Panc1 (cell line): ENCODE results near the gene MLANA. TPM values are rescaled to one million over a fixed set of nuclear protein-coding genes. Genes with fewer than 3 reads are reported as not detected.

Experiments used
- ATAC-seq: fragments of 200-7000 bp; cut with Tn5 transposase; 2 replicates; pipeline ENCODE4 v1.9.1; 2020; ENCODE audit warnings: mild to moderate bottlenecking, moderate library complexity
- BruUV-seq: library from RNA; stranded (reverse); fragments of 400-500 nt; replicated peaks from 2 replicates; lab custom pipeline; 2021; lab: Mats Ljungman, UMichigan
- CTCF ChIA-PET: fragments of 300-600 bp; sonication (Branson Sonifier 250); formaldehyde crosslinking; loops from one replicate; lab custom pipeline; 2022; ENCODE audit warnings: antibody characterized with exemption; lab: Charles Lee
- POLR2A ChIA-PET: fragments of 300-600 bp; sonication (Branson Sonifier 250); formaldehyde crosslinking; loops from one replicate; lab custom pipeline; 2022; ENCODE audit warnings: antibody characterized with exemption; lab: Charles Lee
- DNase-seq: peaks from one replicate; pipeline ENCODE4 v3.0.0-alpha.2; 2010; ENCODE audit warnings: low read depth, low spot score
- H3K27ac ChIP-seq: 2 replicates; pipeline ENCODE4 v1.5.1; 2011; ENCODE audit warnings: mild to moderate bottlenecking, low read length, inconsistent platforms
- H3K27me3 ChIP-seq: fragments of 200-500 bp; sonication (Bioruptor generic); 2 replicates; pipeline ENCODE4 v1.6.0; 2014; ENCODE audit warnings: low read length, inconsistent platforms; ENCODE audit not compliant: control insufficient read depth, insufficient read depth
- H3K36me3 ChIP-seq: fragments of 200-500 bp; sonication (Bioruptor generic); 2 replicates; pipeline ENCODE4 v1.5.1; 2014; ENCODE audit warnings: inconsistent platforms, mild to moderate bottlenecking, low read length, moderate library complexity; ENCODE audit not compliant: control insufficient read depth, insufficient read depth
- H3K4me1 ChIP-seq: 2 replicates; pipeline ENCODE4 v1.5.1; 2011; ENCODE audit warnings: inconsistent platforms, mild to moderate bottlenecking, low read length, moderate library complexity; ENCODE audit not compliant: control insufficient read depth, insufficient read depth
- H3K4me3 ChIP-seq, 2 experiments: 2 replicates each; pipeline ENCODE4 v1.5.1; 2011 to 2012; ENCODE audit warnings: low read depth in 2 of 2, low read length in 2 of 2, mild to moderate bottlenecking in 2 of 2, inconsistent platforms in 1 of 2, moderate library complexity in 1 of 2
- H3K9me3 ChIP-seq: fragments of 200-500 bp; sonication (Bioruptor generic); 2 replicates; pipeline ENCODE4 v1.5.1; 2014; ENCODE audit warnings: low read depth, mild to moderate bottlenecking, inconsistent platforms, low read length, moderate library complexity; ENCODE audit not compliant: control insufficient read depth, insufficient read depth
- CTCF ChIP-seq: fragments of 450-650 bp; IDR thresholded peaks from 2 replicates; pipeline ENCODE4 v1.5.1; 2017; ENCODE audit warnings: mild to moderate bottlenecking
- POLR2AphosphoS5 ChIP-seq: IDR thresholded peaks from 2 replicates; pipeline ENCODE4 v1.6.1; 2012; ENCODE audit warnings: mild to moderate bottlenecking, low read depth, low read length, moderate library complexity
- REST ChIP-seq, 2 experiments: IDR thresholded peaks; 2 replicates each; pipeline ENCODE4 v1.6.1; 2011 to 2012; ENCODE audit warnings: low read depth in 2 of 2, control low read depth in 1 of 2, low read length in 1 of 2, mild to moderate bottlenecking in 1 of 2, moderate library complexity in 1 of 2; ENCODE audit not compliant: insufficient read depth in 1 of 2
- SIN3A ChIP-seq: IDR thresholded peaks from 2 replicates; pipeline ENCODE4 v1.6.1; 2012; ENCODE audit warnings: low read depth, mild to moderate bottlenecking, low read length, moderate library complexity, borderline replicate concordance; ENCODE audit not compliant: insufficient read depth
- TCF7L2 ChIP-seq: IDR thresholded peaks from 2 replicates; pipeline ENCODE4 v1.6.1; 2011; ENCODE audit warnings: mild to moderate bottlenecking, low read depth, low read length, inconsistent platforms
- in situ Hi-C: cut with HindIII; loops from 2 replicates; pipeline ENCODE4 v1.10.0; 2016; ENCODE audit warnings: low sequenced_read_pairs, low pct_unique_long_range_greater_than_20kb
- intact Hi-C: fragments of 100-400 bp; cut with micrococcal nuclease; formaldehyde crosslinking; loops from one replicate; pipeline ENCODE4 v1.10.0; 2022; ENCODE audit not compliant: unreplicated experiment
- total RNA-seq: library from RNA; stranded (reverse); gene quantifications from one replicate; pipeline ENCODE4 v1.2.1, GENCODE V29; 2021; ENCODE audit not compliant: unreplicated experiment

The MLANA gene
- total RNA-seq, 1 experiment from 2014 or later = not detected

GRCh38 chr9:5949103-5949699 lies 58.5 kb downstream of the MLANA start:
- DNase-seq = no peak
- POLR2A ChIA-PET = no interaction called here
- ATAC-seq = no peak
- no peaks in the 10 kb centered on the region for H3K36me3 ChIP-seq
- CTCF ChIA-PET = no interaction called here
- TF ChIP-seq REST (IDR thresholded peaks at IDR 0.05; ENCODE audit: insufficient read depth in 1 of 2, low read depth in 2 of 2, low read length in 1 of 2) (no peak), SIN3A (no peak), CTCF (no peak), TCF7L2 (no peak), POLR2AphosphoS5 (no peak)
- intact Hi-C loops = no loop called here
- no peak overlapping the region for H3K27ac ChIP-seq
- H3K4me1 ChIP-seq = no peaks in the 10 kb centered on the region; the same call in 1 of the 2 replicates
- BruUV-seq = no TSS peak
- peak overlapping the region; percentile 8 to 16; a peak in 2 of 4 replicates for H3K4me3 ChIP-seq
- no peaks in the 10 kb centered on the region for H3K27me3 ChIP-seq
- in situ Hi-C loops = no loop called here
- no peaks in the 10 kb centered on the region for H3K9me3 ChIP-seq

GRCh38 chr9:5950261-5950660 lies 59.6 kb downstream of the MLANA start:
- POLR2A ChIA-PET = no interaction called here
- ATAC-seq = no peak
- H3K4me1 ChIP-seq = no peaks in the 10 kb centered on the region; the same call in 1 of the 2 replicates
- TF ChIP-seq POLR2AphosphoS5 (no peak), REST (IDR thresholded peaks at IDR 0.05; ENCODE audit: insufficient read depth in 1 of 2, low read depth in 2 of 2, low read length in 1 of 2) (no peak), TCF7L2 (no peak), CTCF (no peak), SIN3A (no peak)
- no peak for DNase-seq
- CTCF ChIA-PET = no interaction called here
- H3K36me3 ChIP-seq = no peaks in the 10 kb centered on the region
- intact Hi-C loops = no loop called here
- BruUV-seq = no TSS peak
- H3K9me3 ChIP-seq = no peaks in the 10 kb centered on the region
- H3K27ac ChIP-seq = no peak overlapping the region
- in situ Hi-C loops = no loop called here
- H3K27me3 ChIP-seq = no peaks in the 10 kb centered on the region
- no peak overlapping the region for H3K4me3 ChIP-seq
